GM18861 (cell line): ENCODE measurements around the gene AGBL5.

Experiments used
- ATAC-seq: cut with Tn5 transposase; IDR thresholded peaks from one replicate; pipeline ENCODE4 v1.9.1; 2021; ENCODE audit not compliant: unreplicated experiment

The AGBL5 gene

GRCh38 chr2:27076323-27076722, 24.9 kb downstream of the AGBL5 start:
- ATAC-seq: no peak

- no peak for ATAC-seq
Measured at GRCh38 chr2:27077231-27077630, 25.8 kb downstream of the AGBL5 start.

GRCh38 chr2:27078267-27079194, 27.1 kb downstream of the AGBL5 start, which contains the start of gene EMILIN1:
EMILIN1 (plus strand) TSS chr2:27078615; CDS start chr2:27079066, 451 bp downstream.
- no peak for ATAC-seq

- no peak for ATAC-seq
Measured at GRCh38 chr2:27079233-27080139, 28.0 kb downstream of the AGBL5 start.

GRCh38 chr2:27080140-27080469, 28.6 kb downstream of the AGBL5 start:
- ATAC-seq: no peak

DNA sequence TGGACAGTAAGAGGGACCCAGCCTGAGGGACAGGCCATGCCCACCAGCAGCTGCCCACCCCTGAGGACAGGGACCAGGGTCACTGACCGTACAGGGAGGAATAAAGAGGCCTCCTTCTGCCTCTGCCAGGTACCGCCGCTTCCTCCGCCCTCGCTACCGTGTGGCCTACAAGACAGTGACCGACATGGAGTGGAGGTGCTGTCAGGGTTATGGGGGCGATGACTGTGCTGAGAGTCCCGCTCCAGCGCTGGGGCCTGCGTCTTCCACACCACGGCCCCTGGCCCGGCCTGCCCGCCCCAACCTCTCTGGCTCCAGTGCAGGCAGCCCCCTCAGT, 29.1 kb downstream of the AGBL5 start:
- no peak for ATAC-seq

GRCh38 chr2:27081984-27082772, 30.7 kb downstream of the AGBL5 start:
- no peak for ATAC-seq

GRCh38 chr2:27082773-27083409, 31.4 kb downstream of the AGBL5 start:
- no peak for ATAC-seq

DNA sequence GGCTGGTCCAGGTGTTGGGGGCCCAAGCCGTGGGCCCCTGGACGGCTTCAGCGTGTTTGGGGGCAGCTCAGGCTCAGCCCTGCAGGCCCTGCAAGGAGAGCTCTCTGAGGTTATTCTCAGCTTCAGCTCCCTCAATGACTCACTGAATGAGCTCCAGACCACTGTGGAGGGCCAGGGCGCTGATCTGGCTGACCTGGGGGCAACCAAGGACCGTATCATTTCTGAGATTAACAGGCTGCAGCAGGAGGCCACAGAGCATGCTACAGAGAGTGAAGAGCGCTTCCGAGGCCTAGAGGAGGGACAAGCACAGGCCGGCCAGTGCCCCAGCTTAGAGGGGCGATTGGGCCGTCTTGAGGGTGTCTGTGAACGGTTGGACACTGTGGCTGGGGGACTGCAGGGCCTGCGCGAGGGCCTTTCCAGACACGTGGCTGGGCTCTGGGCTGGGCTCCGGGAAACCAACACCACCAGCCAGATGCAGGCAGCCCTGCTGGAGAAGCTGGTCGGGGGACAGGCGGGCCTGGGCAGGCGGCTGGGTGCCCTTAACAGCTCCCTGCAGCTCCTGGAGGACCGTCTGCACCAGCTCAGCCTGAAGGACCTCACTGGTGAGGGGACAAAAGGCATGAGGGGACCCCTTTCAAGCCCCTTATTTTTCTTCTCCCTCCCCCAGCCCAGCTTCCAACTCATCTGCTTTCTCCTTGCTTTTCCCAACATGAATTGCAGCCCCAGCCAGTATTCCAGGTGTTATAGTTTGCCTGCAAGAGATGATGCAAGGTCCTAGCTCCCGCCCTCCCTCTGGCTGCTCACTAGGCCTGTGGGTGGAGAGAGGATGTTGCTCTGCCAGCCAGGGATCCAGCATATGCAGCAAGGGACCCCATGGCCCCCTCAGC, 32.2 kb downstream of the AGBL5 start:
- no peak for ATAC-seq

DNA sequence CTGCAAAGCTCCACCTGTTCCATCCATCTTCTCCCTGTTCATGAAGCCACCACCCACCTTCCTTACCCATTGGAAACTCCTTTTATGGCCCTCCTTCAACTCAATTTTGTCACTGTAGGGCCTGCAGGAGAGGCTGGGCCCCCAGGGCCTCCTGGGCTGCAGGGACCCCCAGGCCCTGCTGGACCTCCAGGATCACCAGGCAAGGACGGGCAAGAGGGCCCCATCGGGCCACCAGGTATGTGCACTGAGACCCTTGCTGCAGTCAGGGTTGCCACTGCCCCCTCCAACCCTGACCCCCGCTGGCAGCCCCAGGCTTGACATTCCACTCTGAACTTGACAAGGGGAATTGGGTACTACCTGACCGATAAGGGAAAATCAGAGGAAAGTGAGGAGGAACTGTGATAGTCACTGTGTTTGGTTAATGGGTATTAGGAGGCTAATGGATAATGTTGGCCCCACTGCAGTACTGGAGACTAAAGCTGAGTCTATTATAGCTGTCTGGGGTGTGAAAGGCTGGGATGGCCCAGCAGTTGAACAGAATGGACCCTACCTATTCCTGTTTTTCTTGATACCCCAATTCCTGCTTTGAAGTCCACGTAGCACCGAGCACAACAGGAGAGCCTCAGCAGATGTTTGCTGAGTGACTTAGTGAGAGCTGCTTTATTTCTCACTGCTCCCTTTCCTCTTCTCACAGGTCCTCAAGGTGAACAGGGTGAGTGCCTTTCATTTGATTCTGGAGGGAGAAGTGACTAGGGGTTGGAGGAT, 33.0 kb downstream of the AGBL5 start:
- ATAC-seq: no peak

DNA sequence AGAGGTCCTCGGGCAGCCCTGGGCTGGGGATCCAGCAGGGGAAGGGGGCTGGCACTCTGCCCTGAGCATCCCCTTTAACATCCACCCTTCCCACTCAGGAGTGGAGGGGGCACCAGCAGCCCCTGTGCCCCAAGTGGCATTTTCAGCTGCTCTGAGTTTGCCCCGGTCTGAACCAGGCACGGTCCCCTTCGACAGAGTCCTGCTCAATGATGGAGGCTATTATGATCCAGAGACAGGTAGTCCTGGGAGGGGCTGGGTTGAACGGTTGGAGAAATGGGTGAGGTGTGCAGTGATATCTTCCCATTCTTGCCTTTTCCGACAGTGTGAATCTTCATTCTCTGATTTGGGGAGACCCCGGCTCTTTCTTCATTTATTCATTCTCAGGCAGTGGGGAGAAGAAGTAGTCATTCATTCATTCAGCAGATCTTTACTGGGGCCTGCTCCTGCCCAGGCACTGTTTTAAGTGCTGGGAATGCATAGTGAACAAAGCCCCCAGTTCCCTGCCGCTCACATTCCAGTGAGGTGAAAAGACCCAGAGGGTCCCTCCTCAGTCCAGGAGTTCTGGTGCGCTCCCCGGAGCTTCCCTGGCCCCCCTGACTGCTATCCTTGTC, 33.7 kb downstream of the AGBL5 start:
- no peak for ATAC-seq

DNA sequence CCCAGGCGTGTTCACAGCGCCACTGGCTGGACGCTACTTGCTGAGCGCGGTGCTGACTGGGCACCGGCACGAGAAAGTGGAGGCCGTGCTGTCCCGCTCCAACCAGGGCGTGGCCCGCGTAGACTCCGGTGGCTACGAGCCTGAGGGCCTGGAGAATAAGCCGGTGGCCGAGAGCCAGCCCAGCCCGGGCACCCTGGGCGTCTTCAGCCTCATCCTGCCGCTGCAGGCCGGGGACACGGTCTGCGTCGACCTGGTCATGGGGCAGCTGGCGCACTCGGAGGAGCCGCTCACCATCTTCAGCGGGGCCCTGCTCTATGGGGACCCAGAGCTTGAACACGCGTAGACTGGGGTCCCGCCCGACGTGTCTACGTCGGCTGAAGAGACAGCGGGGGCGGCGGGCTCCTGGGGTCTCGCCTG, 34.2 kb downstream of the AGBL5 start:
- ATAC-seq: peak; percentile 4

DNA sequence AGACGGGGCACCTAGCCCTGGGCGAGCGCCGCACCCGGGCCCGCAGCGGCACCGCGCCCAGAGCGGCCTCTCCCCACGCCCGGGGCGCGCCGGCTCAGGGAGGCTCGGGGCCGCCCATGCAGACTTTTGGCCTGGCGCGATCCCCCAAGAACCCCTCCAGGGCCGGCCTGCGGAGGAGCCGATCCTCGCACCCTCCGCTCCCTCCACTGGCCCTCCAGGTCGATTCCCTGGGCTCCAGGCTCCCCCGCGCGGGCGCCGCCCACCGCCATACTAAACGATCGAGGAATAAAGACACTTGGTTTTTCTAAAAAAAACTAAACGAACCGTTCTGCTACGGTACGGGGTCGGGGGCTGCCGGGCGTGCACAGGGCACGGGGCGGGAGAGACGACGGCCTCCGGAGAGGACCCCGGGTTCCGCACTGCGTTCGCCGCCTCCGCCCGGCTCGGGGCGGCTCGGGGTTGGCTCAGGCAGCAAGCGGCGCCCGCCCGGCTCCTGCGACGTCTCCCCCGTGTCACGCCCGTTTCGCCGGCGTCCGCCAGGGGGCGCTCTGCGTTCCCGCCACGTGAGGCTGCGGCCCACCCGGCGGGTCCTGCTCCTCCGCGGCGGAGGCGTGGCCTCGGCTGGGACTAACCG, 34.7 kb downstream of the AGBL5 start:
- ATAC-seq: peak; percentile 71

GRCh38 chr2:27086724-27087593, 35.5 kb downstream of the AGBL5 start, which contains the start of gene KHK:
KHK (plus strand) TSS chr2:27086772; CDS start chr2:27087260, 488 bp downstream.
- peak; percentile 11 for ATAC-seq

- ATAC-seq: no peak
Measured at GRCh38 chr2:27087823-27088410, 36.4 kb downstream of the AGBL5 start.

GRCh38 chr2:27088634-27089033, 37.2 kb downstream of the AGBL5 start:
- ATAC-seq: no peak
